Muscle layer of duodenum (tissue), 2 donors: ENCODE measurements around the gene SEC16B.

Source experiments
- H3K27ac ChIP-seq: one replicate; pipeline ENCODE4 v1.7.0; 2013; ENCODE audit warnings: mild to moderate bottlenecking, low read length
- H3K27me3 ChIP-seq: one replicate; pipeline ENCODE4 v1.7.0; 2013; ENCODE audit warnings: low read depth, mild to moderate bottlenecking, control low read depth, low read length
- H3K36me3 ChIP-seq, 2 donors: one replicate each; pipeline ENCODE4 v1.7.0; 2013; ENCODE audit warnings: low read length in 2 of 2, control low read depth in 1 of 2, mild to moderate bottlenecking in 1 of 2; ENCODE audit not compliant: insufficient read depth in 2 of 2, control insufficient read depth in 1 of 2
- H3K4me1 ChIP-seq, 2 donors: one replicate each; pipeline ENCODE4 v1.7.0; 2013; ENCODE audit warnings: low read length in 2 of 2, mild to moderate bottlenecking in 2 of 2, control low read depth in 1 of 2, moderate library complexity in 1 of 2; ENCODE audit not compliant: insufficient read depth in 2 of 2, control insufficient read depth in 1 of 2
- H3K4me3 ChIP-seq, 2 donors: one replicate each; pipeline ENCODE4 v1.7.0; 2013; ENCODE audit warnings: low read length in 2 of 2, low read depth in 1 of 2, mild to moderate bottlenecking in 1 of 2
- H3K9me3 ChIP-seq, 2 donors: one replicate each; pipeline ENCODE4 v1.7.0; 2013; ENCODE audit warnings: low read length in 2 of 2, control low read depth in 1 of 2, mild to moderate bottlenecking in 1 of 2; ENCODE audit not compliant: control insufficient read depth in 1 of 2
- donor health status: healthy.

SEC16B gene

GRCh38 chr1:177925006-177925405 is 44.9 kb downstream of the SEC16B start:
- Histone ChIP-seq H3K27ac (no peak overlapping the region), H3K9me3 (no peaks in the 10 kb centered on the region), H3K4me3 (no peak overlapping the region), H3K4me1 (peaks cover 0 to 6% of the 10 kb centered on the region in 2 donors), H3K27me3 (no peaks in the 10 kb centered on the region), H3K36me3 (peaks cover 0 to 7% of the 10 kb centered on the region in 2 donors)

GRCh38 chr1:177923441-177923840 is 46.4 kb downstream of the SEC16B start:
- peaks cover 0 to 6% of the 10 kb centered on the region in 2 donors for H3K4me1 ChIP-seq
- no peaks in the 10 kb centered on the region for H3K9me3 ChIP-seq
- no peaks in the 10 kb centered on the region for H3K36me3 ChIP-seq
- H3K4me3 ChIP-seq = no peak overlapping the region
- H3K27ac ChIP-seq = no peak overlapping the region
- H3K27me3 ChIP-seq = no peaks in the 10 kb centered on the region

GRCh38 chr1:177922209-177922608 is 47.6 kb downstream of the SEC16B start:
- Histone ChIP-seq H3K4me1 (peaks cover 0 to 6% of the 10 kb centered on the region in 2 donors), H3K36me3 (no peaks in the 10 kb centered on the region), H3K9me3 (no peaks in the 10 kb centered on the region), H3K27ac (no peak overlapping the region), H3K4me3 (no peak overlapping the region), H3K27me3 (no peaks in the 10 kb centered on the region)

- Histone ChIP-seq H3K27me3 (no peaks in the 10 kb centered on the region), H3K4me3 (no peak overlapping the region), H3K4me1 (peaks cover 0 to 4% of the 10 kb centered on the region in 2 donors), H3K36me3 (no peaks in the 10 kb centered on the region), H3K9me3 (no peaks in the 10 kb centered on the region), H3K27ac (no peak overlapping the region)
Observed at GRCh38 chr1:177921590-177921989, 48.3 kb downstream of the SEC16B start.

GRCh38 chr1:177920091-177920490 is 49.8 kb downstream of the SEC16B start:
- H3K4me1 ChIP-seq = no peaks in the 10 kb centered on the region
- no peak overlapping the region for H3K4me3 ChIP-seq
- no peaks in the 10 kb centered on the region for H3K27me3 ChIP-seq
- no peaks in the 10 kb centered on the region for H3K9me3 ChIP-seq
- H3K36me3 ChIP-seq = no peaks in the 10 kb centered on the region
- H3K27ac ChIP-seq = no peak overlapping the region

- H3K27me3 ChIP-seq = no peaks in the 10 kb centered on the region
Observed at GRCh38 chr1:177915641-177916040, 54.2 kb downstream of the SEC16B start.

GRCh38 chr1:177914603-177915002 is 55.3 kb downstream of the SEC16B start:
- Histone ChIP-seq H3K36me3 (no peaks in the 10 kb centered on the region), H3K9me3 (no peaks in the 10 kb centered on the region), H3K27ac (no peak overlapping the region), H3K27me3 (no peaks in the 10 kb centered on the region), H3K4me1 (no peaks in the 10 kb centered on the region), H3K4me3 (no peak overlapping the region)

More at GRCh38 chr1:177915641-177916040, 54.2 kb downstream of the SEC16B start:
- Histone ChIP-seq H3K4me1 (no peaks in the 10 kb centered on the region), H3K4me3 (no peak overlapping the region), H3K36me3 (no peaks in the 10 kb centered on the region), H3K9me3 (no peaks in the 10 kb centered on the region), H3K27ac (no peak overlapping the region)

- no peak overlapping the region for H3K27ac ChIP-seq
- H3K36me3 ChIP-seq = no peaks in the 10 kb centered on the region
- H3K4me3 ChIP-seq = no peak overlapping the region
- no peaks in the 10 kb centered on the region for H3K9me3 ChIP-seq
- H3K27me3 ChIP-seq = no peaks in the 10 kb centered on the region
- no peaks in the 10 kb centered on the region for H3K4me1 ChIP-seq
Observed at GRCh38 chr1:177913762-177914540, 55.9 kb downstream of the SEC16B start.

GRCh38 chr1:177912991-177913390 is 56.9 kb downstream of the SEC16B start:
- H3K36me3 ChIP-seq = no peaks in the 10 kb centered on the region

GRCh38 chr1:177909416-177909815 is 60.4 kb downstream of the SEC16B start:
- Histone ChIP-seq H3K4me3 (no peak overlapping the region), H3K36me3 (no peaks in the 10 kb centered on the region), H3K27ac (no peak overlapping the region), H3K4me1 (no peaks in the 10 kb centered on the region), H3K27me3 (no peaks in the 10 kb centered on the region), H3K9me3 (no peaks in the 10 kb centered on the region)

More at GRCh38 chr1:177912991-177913390, 56.9 kb downstream of the SEC16B start:
- no peak overlapping the region for H3K27ac ChIP-seq
- H3K4me1 ChIP-seq = no peaks in the 10 kb centered on the region
- H3K9me3 ChIP-seq = no peaks in the 10 kb centered on the region
- no peaks in the 10 kb centered on the region for H3K27me3 ChIP-seq
- H3K4me3 ChIP-seq = no peak overlapping the region

GRCh38 chr1:177907000-177907399 is 62.9 kb downstream of the SEC16B start:
- Histone ChIP-seq H3K4me1 (no peaks in the 10 kb centered on the region), H3K27me3 (no peaks in the 10 kb centered on the region), H3K9me3 (no peaks in the 10 kb centered on the region), H3K36me3 (no peaks in the 10 kb centered on the region), H3K27ac (no peak overlapping the region), H3K4me3 (no peak overlapping the region)

- H3K27ac ChIP-seq = no peak overlapping the region
- no peaks in the 10 kb centered on the region for H3K4me1 ChIP-seq
- H3K9me3 ChIP-seq = no peaks in the 10 kb centered on the region
- no peaks in the 10 kb centered on the region for H3K27me3 ChIP-seq
- H3K36me3 ChIP-seq = no peaks in the 10 kb centered on the region
- no peak overlapping the region for H3K4me3 ChIP-seq
Observed at GRCh38 chr1:177905686-177906085, 64.2 kb downstream of the SEC16B start.
